BLaER1 treated with 17β-estradiol and CSF1 and Interleukin-3, amounts not matched to agents 10 nM and 100 nM (cell line): ENCODE data around the gene NFKBIZ.

ENCODE experiments used
- H3K27ac ChIP-seq, 11 experiments: shearing (Covaris generic); formaldehyde crosslinking; 2 replicates each; pipeline ENCODE4 v1.8.1; 2022
- H3K27me3 ChIP-seq, 11 experiments: shearing (Covaris generic); formaldehyde crosslinking; 2 replicates each; pipeline ENCODE4 v1.8.1; 2022
- H3K36me3 ChIP-seq, 11 experiments: shearing (Covaris generic); formaldehyde crosslinking; 2 replicates each; pipeline ENCODE4 v1.8.1; 2022
- H3K4me1 ChIP-seq, 10 experiments: shearing (Covaris generic); formaldehyde crosslinking; 2 replicates each; pipeline ENCODE4 v1.8.1; 2022
- H3K4me2 ChIP-seq, 11 experiments: shearing (Covaris generic); formaldehyde crosslinking; 2 replicates each; pipeline ENCODE4 v1.8.1; 2022
- H3K4me3 ChIP-seq, 10 experiments: shearing (Covaris generic); formaldehyde crosslinking; 2 replicates each; pipeline ENCODE4 v1.8.1; 2022
- H3K9ac ChIP-seq, 11 experiments: shearing (Covaris generic); formaldehyde crosslinking; 2 replicates each; pipeline ENCODE4 v1.8.1; 2022
- H3K9me3 ChIP-seq, 11 experiments: shearing (Covaris generic); formaldehyde crosslinking; replicated peaks in 1 of 11; 2 replicates each; pipeline ENCODE4 v1.8.1; 2022
- H4K20me1 ChIP-seq, 11 experiments: shearing (Covaris generic); formaldehyde crosslinking; 2 replicates each; pipeline ENCODE4 v1.8.1; 2022
- Cebpa-rat ChIP-seq, 11 experiments: shearing (Covaris generic); IDR thresholded peaks; 2 replicates each; pipeline ENCODE4 v1.8.1; 2022

The NFKBIZ gene

GRCh38 chr3:101850246-101851051, 1.1 kb downstream of the NFKBIZ start:
- H3K9me3 ChIP-seq, result peaks cover 0 to 15% (median 0%) of the 10 kb centered on the region in 11 experiments; a peak in 9 of 22 replicates
- peak overlapping the region in 10 of 11 experiments; percentile 75 to 96 (median 87); a peak in 19 of 22 replicates for H3K4me2 ChIP-seq
- peaks cover 12 to 60% (median 39%) of the 10 kb centered on the region in 10 experiments for H3K4me1 ChIP-seq
- H3K27me3 ChIP-seq, result peaks cover 0 to 14% (median 0%) of the 10 kb centered on the region in 11 experiments; a peak in 3 of 22 replicates
- TF ChIP-seq Cebpa-rat (IDR thresholded peaks at IDR 0.05), result peak in 3 of 11 experiments; percentile 31 to 59 (median 57); a peak in 3 of 22 replicates
- H4K20me1 ChIP-seq, result peaks cover 29 to 61% (median 60%) of the 10 kb centered on the region in 11 experiments
- H3K9ac ChIP-seq, result peak overlapping the region; percentile 94 to 100 (median 98)
- H3K36me3 ChIP-seq, result peaks cover 38 to 63% (median 52%) of the 10 kb centered on the region in 11 experiments
- peak overlapping the region; percentile 82 to 98 (median 94) for H3K4me3 ChIP-seq
- H3K27ac ChIP-seq, result peak overlapping the region; percentile 93 to 99 (median 98)

DNA sequence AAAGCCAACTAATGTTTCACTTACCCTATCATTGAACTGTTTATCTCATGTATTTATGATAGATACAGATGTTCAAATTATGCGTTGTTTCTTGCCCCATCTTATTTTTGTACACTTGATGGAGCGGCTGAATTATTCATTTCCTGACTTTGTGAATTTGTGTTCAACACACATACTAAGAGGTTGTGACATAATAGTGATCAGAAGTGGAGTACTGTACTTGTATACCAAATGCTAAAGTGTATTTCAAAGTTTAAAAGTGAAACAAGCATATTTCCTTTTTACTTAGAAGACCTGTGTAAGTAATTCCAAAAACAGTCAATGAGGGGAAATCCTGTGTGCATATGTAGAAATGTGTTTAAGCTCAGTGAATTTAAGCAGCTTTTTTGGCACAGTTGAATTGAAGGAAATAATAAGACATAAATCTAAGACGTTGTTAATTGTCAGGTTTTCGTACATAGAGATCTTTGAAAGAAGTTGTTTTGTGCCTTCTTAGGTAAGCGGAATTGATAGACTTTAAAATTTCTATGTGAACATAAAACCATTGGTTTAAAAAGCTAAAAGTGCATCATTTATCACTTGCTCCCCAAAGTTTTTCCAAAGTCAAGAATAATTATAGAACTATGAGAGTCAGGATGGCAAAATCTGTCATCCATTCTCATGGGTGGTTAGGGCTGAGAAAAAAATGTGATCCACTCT, 1.9 kb downstream of the NFKBIZ start:
- Histone ChIP-seq H3K27ac (peak overlapping the region; percentile 93 to 99 (median 98)), H4K20me1 (peaks cover 29 to 69% (median 68%) of the 10 kb centered on the region in 11 experiments), H3K36me3 (peaks cover 46 to 71% (median 60%) of the 10 kb centered on the region in 11 experiments), H3K9me3 (peaks cover 0 to 15% (median 0%) of the 10 kb centered on the region in 11 experiments; a peak in 8 of 22 replicates), H3K9ac (peak overlapping the region; percentile 94 to 100 (median 98)), H3K4me1 (peaks cover 12 to 68% (median 42%) of the 10 kb centered on the region in 10 experiments), H3K4me2 (peak overlapping the region; percentile 75 to 96 (median 86)), H3K27me3 (peaks cover 0 to 14% (median 0%) of the 10 kb centered on the region in 11 experiments; a peak in 3 of 22 replicates), H3K4me3 (peak overlapping the region; percentile 82 to 98 (median 94))
- TF ChIP-seq Cebpa-rat (IDR thresholded peaks at IDR 0.05), result no peak

DNA sequence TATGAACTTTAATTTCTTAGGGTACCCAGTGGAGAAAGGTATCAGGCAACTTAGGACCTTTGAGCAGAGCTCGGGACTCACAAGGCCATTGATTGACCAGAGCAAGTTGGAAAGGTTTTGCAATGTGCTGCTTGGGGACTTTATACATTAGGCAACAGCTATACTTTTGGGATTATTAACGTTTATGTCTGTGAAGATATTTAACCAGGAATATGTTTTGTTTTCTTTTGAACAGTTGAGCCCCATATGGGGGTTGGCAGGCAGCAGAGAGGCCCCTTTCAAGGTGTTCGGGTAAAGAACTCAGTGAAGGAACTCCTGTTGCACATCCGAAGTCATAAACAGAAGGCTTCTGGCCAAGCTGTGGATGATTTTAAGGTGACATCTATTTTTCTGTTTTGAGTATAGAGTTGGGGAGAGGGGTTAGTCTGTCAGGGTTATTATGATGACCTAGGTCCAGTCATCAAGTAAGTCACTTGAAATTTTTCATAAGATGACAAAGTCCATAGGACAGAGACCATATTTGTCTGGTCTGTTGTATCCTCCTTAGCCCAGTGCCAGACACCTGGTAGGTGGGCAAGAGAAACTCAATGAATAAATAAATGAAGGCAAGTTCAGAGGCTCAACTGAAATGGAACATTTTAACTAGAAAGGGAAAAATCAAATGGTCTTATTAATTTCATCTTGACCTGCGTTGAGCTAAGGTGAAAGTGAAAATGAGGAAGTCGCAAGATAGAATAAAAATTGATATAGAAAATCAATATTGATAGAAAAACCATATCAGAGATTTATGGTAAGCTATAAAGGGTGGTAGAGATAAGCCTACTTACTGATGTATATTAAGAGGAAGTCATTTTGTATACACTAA, 2.8 kb downstream of the NFKBIZ start:
- Histone ChIP-seq H3K9ac (peak overlapping the region in 9 of 11 experiments; percentile 94 to 100 (median 98); a peak in 17 of 22 replicates), H3K4me3 (peak overlapping the region; percentile 82 to 98 (median 94); a peak in 19 of 20 replicates), H3K4me2 (peak overlapping the region; percentile 75 to 96 (median 86)), H3K4me1 (peaks cover 12 to 70% (median 42%) of the 10 kb centered on the region in 10 experiments), H3K9me3 (peaks cover 0 to 15% (median 0%) of the 10 kb centered on the region in 11 experiments; a peak in 8 of 22 replicates), H3K27ac (peak overlapping the region in 9 of 11 experiments; percentile 93 to 99 (median 98); a peak in 16 of 22 replicates), H3K27me3 (peaks cover 0 to 14% (median 0%) of the 10 kb centered on the region in 11 experiments; a peak in 3 of 22 replicates), H3K36me3 (peaks cover 54 to 75% (median 69%) of the 10 kb centered on the region in 11 experiments), H4K20me1 (peaks cover 29 to 78% (median 77%) of the 10 kb centered on the region in 11 experiments)
- TF ChIP-seq Cebpa-rat (IDR thresholded peaks at IDR 0.05), result no peak

GRCh38 chr3:101852983-101853840, 3.9 kb downstream of the NFKBIZ start:
- H3K9me3 ChIP-seq, result peaks cover 0 to 15% (median 0%) of the 10 kb centered on the region in 11 experiments; a peak in 8 of 22 replicates
- peak overlapping the region in 8 of 11 experiments; percentile 18 to 96 (median 89); a peak in 15 of 22 replicates for H3K4me2 ChIP-seq
- peak overlapping the region in 8 of 10 experiments; percentile 82 to 98 (median 94); a peak in 15 of 20 replicates for H3K4me3 ChIP-seq
- H3K9ac ChIP-seq, result peak overlapping the region in 5 of 11 experiments; percentile 27 to 100 (median 98); a peak in 9 of 22 replicates
- H3K4me1 ChIP-seq, result peaks cover 12 to 70% (median 38%) of the 10 kb centered on the region in 10 experiments
- no peak for TF ChIP-seq Cebpa-rat (IDR thresholded peaks at IDR 0.05)
- H3K36me3 ChIP-seq, result peaks cover 65 to 87% (median 80%) of the 10 kb centered on the region in 11 experiments
- peaks cover 29 to 89% (median 88%) of the 10 kb centered on the region in 11 experiments for H4K20me1 ChIP-seq
- H3K27ac ChIP-seq, result peak overlapping the region in 5 of 11 experiments; percentile 14 to 99 (median 98); a peak in 9 of 22 replicates
- peaks cover 0 to 8% (median 0%) of the 10 kb centered on the region in 11 experiments; a peak in 3 of 22 replicates for H3K27me3 ChIP-seq

GRCh38 chr3:101853982-101854381, 4.7 kb downstream of the NFKBIZ start:
- peaks cover 35 to 97% (median 96%) of the 10 kb centered on the region in 11 experiments for H4K20me1 ChIP-seq
- H3K4me2 ChIP-seq, result peak overlapping the region in 7 of 11 experiments; percentile 84 to 96 (median 90); a peak in 13 of 22 replicates
- H3K9me3 ChIP-seq, result peaks cover 0 to 15% (median 0%) of the 10 kb centered on the region in 11 experiments; a peak in 8 of 22 replicates
- H3K4me1 ChIP-seq, result peaks cover 12 to 72% (median 32%) of the 10 kb centered on the region in 10 experiments
- H3K4me3 ChIP-seq, result peak overlapping the region in 6 of 10 experiments; percentile 82 to 98 (median 92); a peak in 12 of 20 replicates
- peak overlapping the region in 4 of 11 experiments; percentile 51 to 100 (median 98); a peak in 8 of 22 replicates for H3K9ac ChIP-seq
- H3K27me3 ChIP-seq, result 0 out of 22 replicates have a peak, but pooled peaks cover 0 to under 1% (median 0%) of the 10 kb centered on the region in 11 experiments
- TF ChIP-seq Cebpa-rat (IDR thresholded peaks at IDR 0.05), result no peak
- H3K36me3 ChIP-seq, result peaks cover 73 to 94% (median 88%) of the 10 kb centered on the region in 11 experiments
- peak overlapping the region in 4 of 11 experiments; percentile 98 to 99 (median 98); a peak in 7 of 22 replicates for H3K27ac ChIP-seq

GRCh38 chr3:101854608-101855304, 5.4 kb downstream of the NFKBIZ start:
- Histone ChIP-seq H4K20me1 (peaks cover 31 to 100% (median 100%) of the 10 kb centered on the region in 11 experiments), H3K27ac (peak overlapping the region in 4 of 11 experiments; percentile 3 to 99 (median 98); a peak in 7 of 22 replicates), H3K4me2 (peak overlapping the region in 6 of 11 experiments; percentile 84 to 96 (median 90); a peak in 11 of 22 replicates), H3K36me3 (peaks cover 80 to 100% (median 95%) of the 10 kb centered on the region in 11 experiments), H3K9ac (peak overlapping the region in 4 of 11 experiments; percentile 51 to 100 (median 98); a peak in 7 of 22 replicates), H3K4me1 (peaks cover 12 to 79% (median 32%) of the 10 kb centered on the region in 10 experiments), H3K4me3 (peak overlapping the region in 5 of 10 experiments; percentile 82 to 98 (median 92); a peak in 9 of 20 replicates), H3K27me3 (no peaks in the 10 kb centered on the region), H3K9me3 (peaks cover 0 to 15% (median 0%) of the 10 kb centered on the region in 11 experiments; a peak in 8 of 22 replicates)
- TF ChIP-seq Cebpa-rat (IDR thresholded peaks at IDR 0.05), result no peak
